Amniotic epithelial cell (primary cell): ENCODE measurements around the gene CCDC69.

Source experiments
- DNase-seq: peaks from one replicate; pipeline ENCODE4 v3.0.0-alpha.2; 2010; ENCODE audit warnings: low read depth

The CCDC69 gene

DNA sequence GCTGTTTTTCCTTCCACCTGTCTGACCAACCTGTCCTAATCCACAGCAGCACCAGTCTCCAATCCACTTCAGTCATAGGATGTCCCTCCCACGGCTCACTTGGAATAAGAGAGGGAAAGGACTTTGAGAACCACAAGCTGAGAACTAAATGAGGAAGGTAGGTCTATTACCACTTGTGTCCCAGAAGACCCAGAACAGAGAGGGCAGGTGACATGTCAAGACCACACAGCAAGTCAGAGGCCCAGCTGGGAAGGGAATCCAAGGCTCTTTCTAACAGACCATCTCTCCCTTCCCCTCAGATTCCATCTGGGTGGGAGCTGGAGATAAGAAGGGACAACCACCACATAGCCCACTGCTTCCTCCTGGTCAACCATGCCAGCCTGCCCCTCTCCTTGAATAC is 81.0 kb downstream of the CCDC69 start:
- no peak for DNase-seq

DNA sequence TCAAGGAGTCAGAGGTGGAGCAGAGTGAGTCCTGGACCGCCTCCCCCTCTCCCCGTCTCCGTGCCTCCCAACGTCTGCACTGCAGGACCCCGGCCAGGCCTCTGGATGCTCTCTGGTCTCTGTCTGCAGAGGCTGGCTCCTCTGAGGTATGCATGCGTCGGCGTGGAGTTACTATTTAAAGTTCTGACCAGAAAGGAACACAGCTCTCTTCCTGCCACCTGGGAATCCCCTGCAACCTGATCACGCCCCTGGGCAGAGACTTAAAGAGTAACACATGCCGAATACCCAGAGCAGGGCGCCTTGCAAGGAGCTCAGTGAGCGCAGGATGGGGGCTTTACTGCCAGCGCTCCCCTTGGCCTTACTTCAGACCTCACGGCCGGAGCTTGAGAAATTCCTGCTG is 82.4 kb downstream of the CCDC69 start:
- DNase-seq: no peak

DNA sequence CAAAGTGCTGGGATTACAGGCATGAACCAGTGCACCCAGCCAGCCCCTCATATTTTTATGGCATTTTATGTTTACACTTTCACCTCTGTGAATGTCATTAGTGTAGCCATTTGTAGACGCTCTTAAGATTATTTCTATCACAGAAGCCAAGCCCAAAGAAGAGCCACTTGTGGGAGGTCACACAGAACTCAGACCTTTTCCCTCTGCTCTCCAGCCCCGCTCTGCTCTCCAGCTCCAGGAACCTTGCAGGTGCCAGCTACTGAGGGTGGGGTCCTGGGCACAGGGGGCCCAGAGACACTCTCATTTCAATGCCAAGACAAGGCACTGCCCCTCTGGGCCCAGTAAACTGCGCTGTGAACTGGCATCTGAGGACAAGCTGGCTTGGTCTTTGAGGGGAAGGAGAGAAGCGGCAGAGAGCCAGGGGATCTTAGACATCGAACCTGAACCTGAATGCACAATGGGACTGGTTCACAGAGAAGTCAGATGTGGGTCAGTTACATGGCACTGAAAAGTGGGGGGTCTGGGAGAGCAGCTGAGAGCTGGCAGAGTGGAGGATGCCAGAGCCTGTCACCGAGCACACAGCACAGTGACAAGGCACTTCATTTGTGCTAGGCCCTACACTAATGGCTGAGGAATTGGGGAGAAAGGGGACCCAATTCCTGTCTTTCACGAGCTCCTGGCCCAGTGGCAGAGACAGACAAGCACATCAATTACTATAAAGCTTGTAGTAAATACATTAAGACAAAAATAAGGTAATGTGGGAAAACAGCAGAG is 83.0 kb downstream of the CCDC69 start:
- DNase-seq: no peak

GRCh38 chr5:151139646-151140045 is 84.2 kb downstream of the CCDC69 start:
- DNase-seq: no peak

- no peak for DNase-seq
Observed at GRCh38 chr5:151139015-151139414, 84.9 kb downstream of the CCDC69 start.

GRCh38 chr5:151138114-151138513 is 85.8 kb downstream of the CCDC69 start:
- DNase-seq: no peak

DNA sequence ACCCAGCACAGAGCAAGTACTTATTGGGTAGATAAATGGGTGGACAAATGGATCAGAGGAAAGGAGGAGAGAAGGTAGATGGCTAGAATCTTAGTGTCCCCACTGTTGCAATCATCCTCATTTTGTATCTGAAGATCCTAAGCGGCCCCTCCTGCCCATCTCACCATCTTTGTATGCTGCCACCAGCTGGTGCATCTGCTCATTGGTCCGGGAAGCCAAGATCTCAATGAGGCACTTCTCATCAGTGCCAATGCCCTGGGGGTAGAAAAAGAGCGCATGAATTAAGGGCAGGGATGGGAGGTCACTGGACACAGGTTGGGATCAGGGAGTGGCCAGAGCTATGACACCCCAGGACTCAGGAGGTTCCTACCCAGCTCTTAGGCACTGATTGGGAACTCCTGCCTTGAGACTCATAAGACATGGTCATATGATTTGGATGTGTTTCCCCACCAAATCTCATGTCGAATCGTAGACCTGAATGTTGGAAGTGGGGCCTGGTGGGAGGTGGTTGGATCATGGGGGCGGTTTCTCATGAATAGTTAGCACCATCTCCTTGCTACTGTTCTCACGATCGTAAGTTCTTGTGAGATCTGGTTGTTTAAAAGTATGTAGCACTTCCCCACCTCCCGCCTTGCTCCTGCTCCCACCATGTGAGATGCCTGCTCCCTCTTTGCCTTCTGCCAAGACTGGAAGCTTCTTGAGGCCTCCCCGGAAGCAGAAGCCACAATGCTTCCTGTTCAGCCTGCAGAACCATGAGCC is 86.6 kb downstream of the CCDC69 start:
- no peak for DNase-seq

GRCh38 chr5:151134228-151134627 is 89.7 kb downstream of the CCDC69 start:
- DNase-seq: no peak

- DNase-seq: no peak
Observed at GRCh38 chr5:151132963-151133362, 90.9 kb downstream of the CCDC69 start.
